ENCODE results near the gene TSGA10IP.

TSGA10IP gene

GRCh38 chr11:65965986-65966762 lies 20.9 kb downstream of the TSGA10IP start:
- H3K4me3 ChIP-seq (ENCODE audit: low read depth, low read length): no peak overlapping the region
- TF ChIP-seq CTCF (IDR thresholded peaks at IDR 0.05; ENCODE audit: low read depth, low read length, missing control alignments): no peak
- no peak for DNase-seq (ENCODE audit: low read depth)

- no peak for TF ChIP-seq CTCF (IDR thresholded peaks at IDR 0.05; ENCODE audit: low read depth, low read length, missing control alignments)
- no peak for DNase-seq (ENCODE audit: low read depth)
Observed at GRCh38 chr11:65967329-65967934, 22.2 kb downstream of the TSGA10IP start.

GRCh38 chr11:65968600-65969482 lies 23.6 kb downstream of the TSGA10IP start:
- DNase-seq (ENCODE audit: low read depth): no peak
- TF ChIP-seq CTCF (IDR thresholded peaks at IDR 0.05; ENCODE audit: low read depth, low read length, missing control alignments): no peak
- no peak overlapping the region for H3K4me3 ChIP-seq (ENCODE audit: low read depth, low read length)

More at GRCh38 chr11:65967329-65967934, 22.2 kb downstream of the TSGA10IP start:
- H3K4me3 ChIP-seq (ENCODE audit: low read depth, low read length): no peak overlapping the region

GRCh38 chr11:65972116-65972515 lies 26.8 kb downstream of the TSGA10IP start:
- DNase-seq (ENCODE audit: low read depth): no peak
- H3K4me3 ChIP-seq (ENCODE audit: low read depth, low read length): no peak overlapping the region
- no peak for TF ChIP-seq CTCF (IDR thresholded peaks at IDR 0.05; ENCODE audit: low read depth, low read length, missing control alignments)

GRCh38 chr11:65973439-65974110 lies 28.3 kb downstream of the TSGA10IP start:
- H3K4me3 ChIP-seq (ENCODE audit: low read depth, low read length): no peak overlapping the region
- DNase-seq (ENCODE audit: low read depth): no peak
- no peak for TF ChIP-seq CTCF (IDR thresholded peaks at IDR 0.05; ENCODE audit: low read depth, low read length, missing control alignments)

- no peak for TF ChIP-seq CTCF (IDR thresholded peaks at IDR 0.05; ENCODE audit: low read depth, low read length, missing control alignments)
- no peak for DNase-seq (ENCODE audit: low read depth)
- no peak overlapping the region for H3K4me3 ChIP-seq (ENCODE audit: low read depth, low read length)
Observed at GRCh38 chr11:65975771-65976170, 30.5 kb downstream of the TSGA10IP start.
